Effector memory CD8-positive, alpha-beta T cell (primary cell): ENCODE results near the gene ANKFY1.
"Not testable (repeated sequence)": the region's sequence is repeated elsewhere in the genome, so short reads cannot be mapped to it uniquely, and the experiment has no call there.

Experiments used
- ATAC-seq: fragments of 150-1000 bp; cut with Tn5 transposase; replicated peaks from 2 replicates; pipeline ENCODE4 v1.10.0; 2021; ENCODE audit warnings: mild to moderate bottlenecking, moderate library complexity
- DNase-seq, 3 experiments: peaks; one replicate each; pipeline ENCODE4 v3.0.0; 2021
- H3K27ac Mint-ChIP-seq, 2 donors: one replicate each; pipeline ENCODE4 v1.8.0; 2022; ENCODE audit warnings: mild to moderate bottlenecking in 2 of 2, mixed read lengths in 2 of 2, moderate library complexity in 2 of 2
- H3K27me3 Mint-ChIP-seq, 2 donors: one replicate each; pipeline ENCODE4 v1.8.0; 2022; ENCODE audit warnings: mixed read lengths in 2 of 2
- H3K36me3 Mint-ChIP-seq: one replicate; pipeline ENCODE4 v1.8.0; 2022; ENCODE audit warnings: mild to moderate bottlenecking, moderate library complexity, mixed read lengths; ENCODE audit not compliant: insufficient read depth
- H3K4me1 Mint-ChIP-seq, 2 donors: one replicate each; pipeline ENCODE4 v1.8.0; 2022; ENCODE audit warnings: low read depth in 2 of 2, mixed read lengths in 2 of 2
- H3K4me3 Mint-ChIP-seq, 2 donors: one replicate each; pipeline ENCODE4 v1.8.0; 2022; ENCODE audit warnings: mild to moderate bottlenecking in 2 of 2, mixed read lengths in 2 of 2, moderate library complexity in 2 of 2
- H3K9me3 Mint-ChIP-seq, 2 donors: one replicate each; pipeline ENCODE4 v1.8.0; 2022; ENCODE audit warnings: mixed read lengths in 2 of 2

Gene ANKFY1

GRCh38 chr17:4272972-4273368 is 9.2 kb upstream of the ANKFY1 start:
- ATAC-seq (no peak), DNase-seq (no peak)
- no peak overlapping the region for H3K4me3 Mint-ChIP-seq
- no peaks in the 10 kb centered on the region for H3K9me3 Mint-ChIP-seq
- no peak overlapping the region for H3K27ac Mint-ChIP-seq
- H3K4me1 Mint-ChIP-seq: peaks cover 9 to 12% of the 10 kb centered on the region in 2 donors
- H3K27me3 Mint-ChIP-seq: no peaks in the 10 kb centered on the region
- peaks cover 45% of the 10 kb centered on the region for H3K36me3 Mint-ChIP-seq

- DNase-seq (no peak), ATAC-seq (no peak)
- H3K27me3 Mint-ChIP-seq: no peaks in the 10 kb centered on the region
- H3K9me3 Mint-ChIP-seq: no peaks in the 10 kb centered on the region
- peaks cover 9 to 12% of the 10 kb centered on the region in 2 donors for H3K4me1 Mint-ChIP-seq
- no peak overlapping the region for H3K27ac Mint-ChIP-seq
- no peak overlapping the region for H3K4me3 Mint-ChIP-seq
- H3K36me3 Mint-ChIP-seq: peaks cover 39% of the 10 kb centered on the region
These were observed 8.6 kb upstream of the ANKFY1 start for GRCh38 chr17:4272213-4272971.

GRCh38 chr17:4270736-4271135 is 7.0 kb upstream of the ANKFY1 start:
- H3K9me3 Mint-ChIP-seq: no peaks in the 10 kb centered on the region
- DNase-seq (no peak), ATAC-seq (no peak)
- peaks cover 2 to 7% of the 10 kb centered on the region in 2 donors for H3K4me1 Mint-ChIP-seq
- H3K27me3 Mint-ChIP-seq: no peaks in the 10 kb centered on the region
- no peak overlapping the region for H3K4me3 Mint-ChIP-seq
- no peak overlapping the region for H3K27ac Mint-ChIP-seq
- H3K36me3 Mint-ChIP-seq: peaks cover 23% of the 10 kb centered on the region

DNA sequence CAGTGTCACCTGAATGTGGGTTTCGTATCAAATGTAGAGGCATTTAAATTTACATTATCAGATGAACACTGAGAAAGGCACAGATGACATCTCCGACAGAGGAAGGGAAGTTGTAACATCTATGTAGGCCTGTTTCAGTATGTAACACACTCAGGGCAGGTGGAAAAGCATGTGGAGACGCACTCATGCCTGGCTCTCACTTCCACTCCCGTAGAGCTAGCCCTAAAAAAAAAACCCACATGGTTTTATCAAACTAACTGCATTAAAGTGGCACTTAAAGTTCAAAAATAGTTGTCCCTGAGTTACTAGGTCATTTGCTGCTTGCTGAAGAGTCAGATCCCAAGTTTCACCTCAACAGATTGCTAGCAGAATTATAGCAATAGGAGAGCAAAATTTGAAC is 6.1 kb upstream of the ANKFY1 start:
- ATAC-seq: no peak
- peaks cover 19% of the 10 kb centered on the region for H3K36me3 Mint-ChIP-seq
- no peak for DNase-seq
- peaks cover 1 to 5% of the 10 kb centered on the region in 2 donors for H3K4me1 Mint-ChIP-seq
- H3K27ac Mint-ChIP-seq: no peak overlapping the region
- no peaks in the 10 kb centered on the region for H3K27me3 Mint-ChIP-seq
- H3K9me3 Mint-ChIP-seq: no peaks in the 10 kb centered on the region
- no peak overlapping the region for H3K4me3 Mint-ChIP-seq

- ATAC-seq (no peak), DNase-seq (no peak)
- Mint-ChIP-seq H3K4me3 (no peak overlapping the region), H3K9me3 (no peaks in the 10 kb centered on the region), H3K36me3 (peaks cover 12% of the 10 kb centered on the region), H3K27ac (no peak overlapping the region), H3K27me3 (no peaks in the 10 kb centered on the region), H3K4me1 (peaks cover 18% of the 10 kb centered on the region in 2 donors)
These were observed 3.6 kb upstream of the ANKFY1 start for GRCh38 chr17:4267402-4267801.

DNA sequence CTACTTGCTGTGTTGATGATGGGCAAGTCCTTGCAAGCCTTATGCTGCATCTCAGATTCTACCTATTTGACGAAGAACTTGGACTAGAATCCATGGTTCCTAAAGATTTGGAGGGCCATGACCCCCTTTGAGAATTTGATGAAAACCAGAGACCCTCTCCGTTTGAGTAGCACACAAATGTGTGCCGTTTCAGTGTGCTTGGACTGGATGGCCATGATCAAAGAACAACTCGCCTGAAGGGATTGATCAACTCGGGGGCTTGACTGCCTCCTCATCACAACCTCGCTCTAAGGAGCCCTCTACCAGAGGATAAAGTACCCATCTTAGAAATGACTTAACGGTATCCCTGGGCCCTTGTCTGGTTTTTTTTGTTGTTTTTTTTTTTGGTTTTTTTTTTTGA is 2.8 kb upstream of the ANKFY1 start:
- no peak for DNase-seq
- Mint-ChIP-seq H3K36me3 (peaks cover 12% of the 10 kb centered on the region), H3K27ac (no peak overlapping the region), H3K4me1 (peaks cover 25 to 26% of the 10 kb centered on the region in 2 donors), H3K27me3 (no peaks in the 10 kb centered on the region), H3K9me3 (no peaks in the 10 kb centered on the region), H3K4me3 (no peak overlapping the region)
- no peak for ATAC-seq

DNA sequence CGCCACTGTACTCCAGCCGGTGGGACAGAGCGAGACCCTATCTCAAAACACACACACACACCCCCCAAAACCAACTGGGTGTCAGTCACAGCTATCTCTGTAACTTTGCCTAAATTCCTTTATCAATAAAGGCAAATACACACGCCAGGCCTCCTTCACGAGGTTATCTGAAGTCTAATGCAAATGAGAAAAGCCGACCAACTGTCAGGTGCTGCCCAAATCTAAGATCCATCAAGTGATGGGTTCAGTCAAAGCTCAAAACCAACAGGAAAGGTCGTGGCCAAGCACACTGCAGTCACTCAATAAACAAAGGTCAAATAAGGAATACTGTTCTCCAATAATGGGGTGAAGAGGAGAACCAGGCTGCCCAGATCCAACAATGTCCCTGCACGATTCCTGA is 1.1 kb downstream of the ANKFY1 start:
- peaks cover 30 to 34% of the 10 kb centered on the region in 2 donors for H3K4me1 Mint-ChIP-seq
- no peaks in the 10 kb centered on the region for H3K27me3 Mint-ChIP-seq
- DNase-seq: no peak
- peaks cover 16% of the 10 kb centered on the region for H3K36me3 Mint-ChIP-seq
- no peak for ATAC-seq
- peak overlapping the region; percentile 93 to 95 for H3K27ac Mint-ChIP-seq
- peak overlapping the region; percentile 96 for H3K4me3 Mint-ChIP-seq
- no peaks in the 10 kb centered on the region for H3K9me3 Mint-ChIP-seq

- ATAC-seq (no peak), DNase-seq (no peak)
- no peaks in the 10 kb centered on the region for H3K27me3 Mint-ChIP-seq
- no peaks in the 10 kb centered on the region for H3K9me3 Mint-ChIP-seq
- no peak overlapping the region for H3K4me3 Mint-ChIP-seq
- H3K4me1 Mint-ChIP-seq: peaks cover 38% of the 10 kb centered on the region in 2 donors
- H3K36me3 Mint-ChIP-seq: peaks cover 16% of the 10 kb centered on the region
- H3K27ac Mint-ChIP-seq: no peak overlapping the region
These were observed 2.3 kb downstream of the ANKFY1 start for GRCh38 chr17:4261452-4261851.

DNA sequence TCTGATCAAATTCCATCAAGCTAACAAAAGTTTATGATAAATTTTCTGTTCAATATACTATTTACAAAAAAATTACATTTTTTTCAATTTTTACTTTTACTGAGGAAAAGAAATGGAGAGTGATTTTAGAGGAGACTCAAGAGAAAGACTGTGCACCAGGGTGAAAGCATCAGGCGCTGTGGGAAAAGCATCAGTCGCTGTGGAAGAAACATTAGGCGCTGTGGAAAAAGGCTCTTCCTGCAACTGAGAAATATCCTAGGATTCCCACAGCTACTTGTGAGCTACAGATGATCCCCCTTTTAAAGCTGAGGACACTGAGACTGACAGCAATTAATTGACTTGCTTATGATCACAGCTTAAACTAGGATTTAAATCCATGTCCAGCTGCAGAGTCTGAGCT is 4.9 kb downstream of the ANKFY1 start:
- Mint-ChIP-seq H3K27ac (no peak overlapping the region), H3K4me1 (peaks cover 35% of the 10 kb centered on the region in 2 donors), H3K4me3 (no peak overlapping the region), H3K9me3 (no peaks in the 10 kb centered on the region), H3K36me3 (peaks cover 17% of the 10 kb centered on the region), H3K27me3 (no peaks in the 10 kb centered on the region)
- DNase-seq: no peak
- ATAC-seq: no peak

GRCh38 chr17:4256952-4257351 is 6.8 kb downstream of the ANKFY1 start:
- Mint-ChIP-seq H3K4me1 (peaks cover 28 to 40% of the 10 kb centered on the region in 2 donors), H3K36me3 (peaks cover 14% of the 10 kb centered on the region), H3K27ac (no peak overlapping the region), H3K4me3 (no peak overlapping the region), H3K27me3 (no peaks in the 10 kb centered on the region), H3K9me3 (no peaks in the 10 kb centered on the region)
- no peak for ATAC-seq
- DNase-seq: no peak

- Mint-ChIP-seq H3K36me3 (peaks cover 12% of the 10 kb centered on the region), H3K4me1 (peaks cover 24 to 37% of the 10 kb centered on the region in 2 donors), H3K27ac (peak overlapping the region; percentile 30 to 79)
- not testable (repeated sequence) for ATAC-seq, H3K9me3 Mint-ChIP-seq, DNase-seq, H3K27me3 Mint-ChIP-seq, H3K4me3 Mint-ChIP-seq
These were observed 8.5 kb downstream of the ANKFY1 start for GRCh38 chr17:4255271-4255670.

GRCh38 chr17:4250887-4251286 is 12.9 kb downstream of the ANKFY1 start:
- no peak overlapping the region for H3K27ac Mint-ChIP-seq
- DNase-seq: no peak
- H3K4me1 Mint-ChIP-seq: peaks cover 22 to 52% of the 10 kb centered on the region in 2 donors
- no peak for ATAC-seq
- H3K27me3 Mint-ChIP-seq: no peaks in the 10 kb centered on the region
- H3K4me3 Mint-ChIP-seq: no peak overlapping the region
- H3K36me3 Mint-ChIP-seq: peaks cover 8% of the 10 kb centered on the region
- H3K9me3 Mint-ChIP-seq: no peaks in the 10 kb centered on the region

- H3K27me3 Mint-ChIP-seq: no peaks in the 10 kb centered on the region
- peaks cover 21 to 54% of the 10 kb centered on the region in 2 donors for H3K4me1 Mint-ChIP-seq
- DNase-seq (no peak), ATAC-seq (no peak)
- no peak overlapping the region for H3K27ac Mint-ChIP-seq
- no peak overlapping the region for H3K4me3 Mint-ChIP-seq
- peaks cover 7% of the 10 kb centered on the region for H3K36me3 Mint-ChIP-seq
- H3K9me3 Mint-ChIP-seq: no peaks in the 10 kb centered on the region
These were observed 14.2 kb downstream of the ANKFY1 start for GRCh38 chr17:4249452-4250029.
